ENCODE measurements around the gene ATF3.
"Not testable (repeated sequence)": the region's sequence is repeated elsewhere in the genome, so short reads cannot be mapped to it uniquely, and the experiment has no call there.

Gene ATF3

GRCh38 chr1:212655668-212656440, 47.3 kb downstream of the ATF3 start:
- DNase-seq = no peak

- DNase-seq = no peak
These were observed 48.2 kb downstream of the ATF3 start for GRCh38 chr1:212656730-212657129.

GRCh38 chr1:212658250-212658649, 49.7 kb downstream of the ATF3 start:
- not testable (repeated sequence) for DNase-seq

GRCh38 chr1:212664409-212665199, 56.0 kb downstream of the ATF3 start:
- no peak for DNase-seq

- DNase-seq = peak; percentile 92
These were observed 56.9 kb downstream of the ATF3 start for GRCh38 chr1:212665241-212666115.

- no peak for DNase-seq
These were observed 57.7 kb downstream of the ATF3 start for GRCh38 chr1:212666116-212666775.

GRCh38 chr1:212667223-212668139, 58.9 kb downstream of the ATF3 start:
- no peak for DNase-seq

GRCh38 chr1:212668477-212668876, 59.9 kb downstream of the ATF3 start:
- DNase-seq = no peak

GRCh38 chr1:212669102-212669501, 60.5 kb downstream of the ATF3 start:
- DNase-seq = no peak

- no peak for DNase-seq
These were observed 61.0 kb downstream of the ATF3 start for GRCh38 chr1:212669600-212669999.

GRCh38 chr1:212670301-212670700, 61.7 kb downstream of the ATF3 start:
- no peak for DNase-seq

All from activated effector memory CD4-positive, alpha-beta T cell treated with anti-CD3 and anti-CD28 coated beads, Interleukin-2, amount 50 U/mL, for 16 hours (primary cell).